Keratinocyte (primary cell): Measurements from ENCODE around the gene GRK6. TPM values are rescaled to one million over a fixed set of nuclear protein-coding genes. Genes with fewer than 3 reads are reported as not detected.

ENCODE experiments used
- DNase-seq: peaks from one replicate; pipeline ENCODE4 v3.0.0-alpha.2; 2011; ENCODE audit warnings: low read depth, missing footprints, low spot score
- FAIRE-seq: peaks from 2 replicates; lab custom pipeline; 2011; peaks lifted over from hg19 to GRCh38; lab: Jason Lieb, UNC
- H2AFZ ChIP-seq: 2 replicates; pipeline ENCODE4 v1.6.0; 2012; ENCODE audit warnings: low read length, control low read depth, inconsistent platforms; ENCODE audit not compliant: control insufficient read depth
- H3K27ac ChIP-seq: 2 replicates; pipeline ENCODE4 v1.5.1; 2011; ENCODE audit warnings: low read length; ENCODE audit not compliant: control insufficient read depth, insufficient read depth
- H3K27me3 ChIP-seq: 3 replicates; pipeline ENCODE4 v1.6.0; 2011; ENCODE audit warnings: low read length; ENCODE audit not compliant: control insufficient read depth, insufficient read depth; ENCODE audit errors: extremely low read depth
- H3K36me3 ChIP-seq, 2 experiments: 2 replicates in 1 of 2; 3 replicates in 1 of 2; pipeline ENCODE4 v1.5.1; 2011; ENCODE audit warnings: low read length in 2 of 2, mild to moderate bottlenecking in 1 of 2; ENCODE audit not compliant: control insufficient read depth in 2 of 2, insufficient read depth in 2 of 2; ENCODE audit errors: extremely low read depth in 1 of 2
- H3K4me1 ChIP-seq: 3 replicates; pipeline ENCODE4 v1.5.1; 2011; ENCODE audit warnings: low read length; ENCODE audit not compliant: control insufficient read depth, insufficient read depth; ENCODE audit errors: extremely low read depth
- H3K4me2 ChIP-seq: 3 replicates; pipeline ENCODE4 v1.6.0; 2011; ENCODE audit warnings: low read depth, low read length; ENCODE audit not compliant: control insufficient read depth, insufficient read depth; ENCODE audit errors: extremely low read depth
- H3K4me3 ChIP-seq, 3 experiments: fragments of 200-600 bp in 1 of 3; sonication (generic) in 1 of 3; 2 replicates in 2 of 3; 3 replicates in 1 of 3; pipeline ENCODE4 v1.5.1; 2011 to 2016; ENCODE audit warnings: low read length in 3 of 3, mild to moderate bottlenecking in 3 of 3, control low read depth in 2 of 3, inconsistent platforms in 1 of 3, low read depth in 1 of 3, mixed read lengths in 1 of 3, mixed run types in 1 of 3, moderate library complexity in 1 of 3; ENCODE audit not compliant: control insufficient read depth in 2 of 3, insufficient read depth in 2 of 3; ENCODE audit errors: extremely low read depth in 1 of 3
- H3K79me2 ChIP-seq: 2 replicates; pipeline ENCODE4 v1.6.0; 2012; ENCODE audit warnings: low read length; ENCODE audit not compliant: control insufficient read depth, insufficient read depth
- H3K9ac ChIP-seq: 3 replicates; pipeline ENCODE4 v1.6.0; 2011; ENCODE audit warnings: low read length; ENCODE audit not compliant: control insufficient read depth, insufficient read depth; ENCODE audit errors: extremely low read depth
- H3K9me1 ChIP-seq: 3 replicates; pipeline ENCODE4 v1.6.0; 2011; ENCODE audit warnings: low read length; ENCODE audit not compliant: control insufficient read depth, insufficient read depth; ENCODE audit errors: extremely low read depth
- H3K9me3 ChIP-seq: 2 replicates; pipeline ENCODE4 v1.5.1; 2012; ENCODE audit warnings: low read depth, low read length; ENCODE audit not compliant: control insufficient read depth
- H4K20me1 ChIP-seq: 3 replicates; pipeline ENCODE4 v1.6.0; 2011; ENCODE audit warnings: low read length; ENCODE audit not compliant: control insufficient read depth, insufficient read depth; ENCODE audit errors: extremely low read depth
- CTCF ChIP-seq, 3 experiments: IDR thresholded peaks in 1 of 3; conservative IDR thresholded peaks in 1 of 3; optimal IDR thresholded peaks in 1 of 3; 2 replicates in 2 of 3; 3 replicates in 1 of 3; pipeline versions ENCODE3 to v1.5.1; 2011; ENCODE audit warnings: low read length in 3 of 3, mild to moderate bottlenecking in 3 of 3, moderate library complexity in 2 of 3, control low read depth in 1 of 3, inconsistent platforms in 1 of 3; ENCODE audit not compliant: insufficient read depth in 2 of 3; ENCODE audit errors: extremely low read depth in 1 of 3
- EZH2 ChIP-seq: IDR thresholded peaks from one replicate; pipeline ENCODE4 v1.6.1; 2012; ENCODE audit warnings: inconsistent platforms, mild to moderate bottlenecking, low read length, moderate library complexity
- dilution Hi-C: fragments of 300-500 bp; cut with MboI; formaldehyde crosslinking; loops from one replicate; pipeline ENCODE4 v1.7.0; 2020; ENCODE audit warnings: low sequenced_read_pairs; ENCODE audit not compliant: extremely low pct_ligation_motif_present
- polyA plus RNA-seq, 5 experiments: library from polyadenylated mRNA; depleted of rRNA in 3 of 5; stranded (reverse) in 3 of 5; stranded (forward) in 1 of 5; unstranded in 1 of 5; fragments of >200 nt; gene quantifications; 1 replicate in 1 of 5; 2 replicates in 3 of 5; 3 replicates in 1 of 5; pipeline versions ENCODE4 v1.2.1 to v1.2.3, GENCODE V29; 2011 to 2012; ENCODE audit warnings: missing spikeins in 2 of 5, low read depth in 1 of 5, low replicate concordance in 1 of 5

Gene GRK6
- polyA plus RNA-seq, 1 donor (not counting 4 experiments of a cell fraction or from before 2014, with no cell fraction given), result 29.9 TPM

DNA sequence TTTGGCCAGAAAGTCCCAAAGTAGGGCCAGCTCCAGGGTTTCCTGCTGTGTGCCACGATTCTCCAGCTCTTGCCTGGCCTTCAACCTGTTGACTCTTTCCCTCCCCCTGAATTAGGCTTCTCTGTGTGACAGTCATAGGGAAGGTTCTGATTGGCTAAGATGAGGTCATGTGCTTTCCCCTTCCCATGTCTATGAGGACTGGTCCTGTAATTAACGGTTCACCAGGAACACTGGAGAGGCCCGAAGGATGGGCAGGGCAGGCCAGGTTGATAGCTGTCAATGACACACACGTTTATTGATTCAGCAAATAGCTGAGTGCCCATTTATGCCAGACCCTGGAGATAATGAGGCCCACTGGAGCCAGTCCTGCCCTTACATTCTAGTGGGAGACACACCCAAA lies 11.1 kb downstream of the GRK6 start:
- H3K4me3 ChIP-seq, result no peak overlapping the region
- no peak overlapping the region for H3K4me2 ChIP-seq
- no peaks in the 10 kb centered on the region for H3K9me3 ChIP-seq
- peaks cover 15 to 38% of the 10 kb centered on the region in 2 experiments for H3K36me3 ChIP-seq
- peak overlapping the region; percentile 36 for H3K27ac ChIP-seq
- H3K79me2 ChIP-seq, result no peaks in the 10 kb centered on the region
- DNase-seq (no peak), FAIRE-seq (peak; percentile 89)
- H4K20me1 ChIP-seq, result no peaks in the 10 kb centered on the region
- dilution Hi-C loops, result no loop called here
- TF ChIP-seq CTCF (optimal IDR thresholded peaks at IDR 0.05 in 1 of 3, IDR thresholded peaks at IDR 0.05 in 1 of 3, conservative IDR thresholded peaks at IDR 0.05 in 1 of 3; ENCODE audit: extremely low read depth in 1 of 3, insufficient read depth in 2 of 3, low read length in 3 of 3) (no peak), EZH2 (no peak)
- peaks cover 26% of the 10 kb centered on the region for H3K4me1 ChIP-seq
- H3K27me3 ChIP-seq, result no peaks in the 10 kb centered on the region
- no peak overlapping the region for H3K9ac ChIP-seq
- H2AFZ ChIP-seq, result no peak overlapping the region
- no peaks in the 10 kb centered on the region for H3K9me1 ChIP-seq

DNA sequence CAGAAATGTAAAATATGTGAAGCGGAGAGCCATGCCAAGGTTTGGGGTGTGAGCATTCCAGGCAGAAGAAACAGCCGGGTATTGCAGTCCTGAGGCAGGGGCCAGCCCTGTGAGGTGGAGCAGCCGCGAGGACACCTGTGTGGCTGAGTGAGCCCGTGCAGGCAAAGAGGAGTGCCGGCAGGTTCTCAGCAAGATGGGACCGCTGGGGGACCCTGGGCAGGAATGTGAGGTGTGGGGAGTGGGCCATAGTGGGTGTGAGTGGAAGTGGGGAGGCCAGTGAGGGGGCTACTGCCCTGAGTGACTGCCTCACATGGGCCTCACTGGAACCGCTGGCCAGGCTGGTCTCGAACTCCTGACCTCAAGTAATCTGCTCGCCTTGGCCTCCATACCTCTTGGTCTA lies 12.0 kb downstream of the GRK6 start:
- Histone ChIP-seq H3K79me2 (no peaks in the 10 kb centered on the region), H2AFZ (no peak overlapping the region), H3K4me2 (no peak overlapping the region), H3K9ac (no peak overlapping the region), H3K4me1 (peaks cover 27% of the 10 kb centered on the region), H3K36me3 (peaks cover 11 to 33% of the 10 kb centered on the region in 2 experiments), H3K9me3 (no peaks in the 10 kb centered on the region), H3K9me1 (no peaks in the 10 kb centered on the region), H4K20me1 (no peaks in the 10 kb centered on the region), H3K27me3 (no peaks in the 10 kb centered on the region), H3K4me3 (no peak overlapping the region), H3K27ac (peak overlapping the region; percentile 20)
- no peak for DNase-seq
- dilution Hi-C loops, result no loop called here
- FAIRE-seq, result no peak
- no peak for TF ChIP-seq CTCF (optimal IDR thresholded peaks at IDR 0.05 in 1 of 3, IDR thresholded peaks at IDR 0.05 in 1 of 3, conservative IDR thresholded peaks at IDR 0.05 in 1 of 3; ENCODE audit: extremely low read depth in 1 of 3, insufficient read depth in 2 of 3, low read length in 3 of 3)
- TF ChIP-seq EZH2, result no peak
